Right atrium auricular region (tissue), 2 donors: ENCODE results near the gene ODF2. TPM values are rescaled to one million over a fixed set of nuclear protein-coding genes. Genes with fewer than 3 reads are reported as not detected.

Experiments
- DNase-seq: peaks from one replicate; pipeline ENCODE4 v3.0.0-alpha.2; 2019; ENCODE audit warnings: low spot score
- H3K27ac ChIP-seq, 2 donors: fragments of 200-600 bp; sonication (generic); 1 replicate in 1 of 2; 2 replicates in 1 of 2; pipeline ENCODE4 v1.5.1; 2016 to 2019
- H3K27me3 ChIP-seq, 2 donors: fragments of 200-600 bp; sonication (generic); one replicate each; pipeline versions ENCODE4 v1.5.1 to v1.6.0; 2017 to 2019
- H3K36me3 ChIP-seq: fragments of 200-600 bp; sonication (generic); one replicate; pipeline ENCODE4 v1.5.1; 2016
- H3K4me1 ChIP-seq, 2 donors: fragments of 200-600 bp; sonication (generic); one replicate each; pipeline versions ENCODE4 v1.5.1 to v1.6.0; 2017 to 2019
- H3K4me3 ChIP-seq, 2 donors: fragments of 200-600 bp; sonication (generic); 1 replicate in 1 of 2; 2 replicates in 1 of 2; pipeline ENCODE4 v1.5.1; 2017 to 2019; ENCODE audit warnings: mild to moderate bottlenecking in 1 of 2, moderate library complexity in 1 of 2
- H3K9me3 ChIP-seq, 2 donors: fragments of 200-600 bp; sonication (generic); one replicate each; pipeline ENCODE4 v1.5.1; 2019
- CTCF ChIP-seq, 2 donors: fragments of 200-600 bp; sonication (generic); IDR thresholded peaks; one replicate each; pipeline ENCODE4 v1.5.1; 2019; ENCODE audit warnings: antibody characterized with exemption in 2 of 2
- total RNA-seq, 2 donors: library from RNA; depleted of rRNA; stranded (reverse); fragments of >200 nt; gene quantifications; one replicate each; pipeline ENCODE4 v1.1.0, GENCODE V29; 2016

Gene ODF2
- total RNA-seq, 2 donors from 2014 or later: 9.7 to 12.1 TPM

DNA sequence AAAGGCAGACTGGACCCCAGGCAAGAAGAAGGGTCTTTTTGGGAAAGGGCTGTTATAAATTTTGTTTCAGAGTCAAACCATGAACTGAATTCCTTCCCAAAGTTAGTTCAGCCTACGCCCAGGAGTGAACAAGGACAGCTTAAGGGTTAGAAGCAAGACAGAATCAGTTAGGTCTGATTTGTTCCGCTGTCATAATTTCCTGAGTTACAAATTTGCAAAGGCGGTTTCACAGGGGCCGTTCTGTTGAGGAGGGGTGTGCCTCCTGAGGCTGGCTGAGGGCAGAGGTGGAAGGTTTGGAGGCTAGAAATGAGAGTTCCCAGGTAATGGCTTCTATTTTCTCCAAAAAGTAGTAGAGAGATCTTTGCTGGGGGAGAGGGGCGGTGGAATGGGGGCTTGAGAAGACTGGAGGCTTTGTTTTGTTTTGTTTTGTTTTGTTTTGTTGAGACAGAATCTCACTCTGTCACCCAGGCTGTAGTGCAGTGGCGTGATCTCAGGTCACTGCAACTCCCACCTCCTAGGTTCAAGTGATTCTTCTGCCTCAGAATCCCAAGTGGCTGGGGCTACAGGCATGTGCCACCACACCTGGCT, 39.3 kb upstream of the ODF2 start:
- no peak for TF ChIP-seq CTCF (IDR thresholded peaks at IDR 0.05)
- peaks cover 5 to 20% of the 10 kb centered on the region in 2 donors for H3K4me1 ChIP-seq
- no peaks in the 10 kb centered on the region for H3K27me3 ChIP-seq
- no peaks in the 10 kb centered on the region for H3K9me3 ChIP-seq
- H3K27ac ChIP-seq: no peak overlapping the region
- DNase-seq: no peak
- no peaks in the 10 kb centered on the region for H3K36me3 ChIP-seq
- H3K4me3 ChIP-seq: no peak overlapping the region

DNA sequence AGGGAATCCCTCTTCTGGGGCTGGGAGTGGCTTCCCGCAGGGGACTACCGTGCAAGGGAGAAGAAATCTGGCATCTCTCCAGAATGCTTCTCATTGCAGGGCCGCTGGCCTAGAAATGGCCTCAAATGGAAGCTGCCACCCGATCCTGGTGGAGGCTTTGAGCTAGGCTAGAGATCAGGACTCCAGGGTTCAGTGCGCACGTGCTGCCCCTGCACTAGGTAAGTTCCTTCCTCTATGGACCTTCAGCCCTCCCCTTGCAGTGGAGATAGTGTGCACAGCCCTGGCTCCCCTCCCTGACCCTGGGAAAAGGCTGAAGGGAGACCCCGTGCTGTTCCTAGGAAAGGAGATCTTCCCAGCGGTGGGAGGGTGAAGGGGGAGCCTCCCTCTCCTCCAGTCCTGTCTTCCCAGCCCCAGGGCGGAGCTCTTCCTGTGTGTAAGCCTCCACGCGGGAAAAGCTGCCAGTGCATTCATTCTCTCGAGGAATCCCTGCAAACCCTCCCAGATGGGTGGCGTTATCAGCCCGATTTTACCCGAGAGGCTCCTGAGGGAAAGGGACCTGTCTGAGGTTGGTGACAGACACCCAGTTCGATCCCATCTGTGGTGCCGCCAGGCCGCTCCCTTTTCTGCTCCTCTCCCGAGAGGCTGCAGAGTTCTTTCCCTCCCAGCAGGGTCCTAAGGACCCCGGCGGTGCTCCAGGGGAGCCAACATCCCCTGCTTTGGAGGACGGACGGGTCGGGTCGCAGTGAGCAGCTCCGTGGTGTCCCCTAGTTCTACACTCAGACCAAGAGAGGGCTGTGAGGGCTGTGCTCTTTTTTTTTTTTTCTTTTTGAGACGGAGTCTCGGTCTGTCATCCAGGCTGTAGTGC, 36.5 kb upstream of the ODF2 start:
- H3K4me1 ChIP-seq: peaks cover 5 to 22% of the 10 kb centered on the region in 2 donors
- H3K36me3 ChIP-seq: no peaks in the 10 kb centered on the region
- no peak overlapping the region for H3K27ac ChIP-seq
- H3K27me3 ChIP-seq: no peaks in the 10 kb centered on the region
- no peak for TF ChIP-seq CTCF (IDR thresholded peaks at IDR 0.05)
- no peak for DNase-seq
- no peaks in the 10 kb centered on the region for H3K9me3 ChIP-seq
- peak overlapping the region; percentile 75 to 94 for H3K4me3 ChIP-seq

GRCh38 chr9:128420060-128420650, 35.7 kb upstream of the ODF2 start:
- Histone ChIP-seq H3K27ac (peak overlapping the region; percentile 73 to 76), H3K4me1 (peaks cover 5 to 22% of the 10 kb centered on the region in 2 donors)
- DNase-seq: peak; percentile 64

DNA sequence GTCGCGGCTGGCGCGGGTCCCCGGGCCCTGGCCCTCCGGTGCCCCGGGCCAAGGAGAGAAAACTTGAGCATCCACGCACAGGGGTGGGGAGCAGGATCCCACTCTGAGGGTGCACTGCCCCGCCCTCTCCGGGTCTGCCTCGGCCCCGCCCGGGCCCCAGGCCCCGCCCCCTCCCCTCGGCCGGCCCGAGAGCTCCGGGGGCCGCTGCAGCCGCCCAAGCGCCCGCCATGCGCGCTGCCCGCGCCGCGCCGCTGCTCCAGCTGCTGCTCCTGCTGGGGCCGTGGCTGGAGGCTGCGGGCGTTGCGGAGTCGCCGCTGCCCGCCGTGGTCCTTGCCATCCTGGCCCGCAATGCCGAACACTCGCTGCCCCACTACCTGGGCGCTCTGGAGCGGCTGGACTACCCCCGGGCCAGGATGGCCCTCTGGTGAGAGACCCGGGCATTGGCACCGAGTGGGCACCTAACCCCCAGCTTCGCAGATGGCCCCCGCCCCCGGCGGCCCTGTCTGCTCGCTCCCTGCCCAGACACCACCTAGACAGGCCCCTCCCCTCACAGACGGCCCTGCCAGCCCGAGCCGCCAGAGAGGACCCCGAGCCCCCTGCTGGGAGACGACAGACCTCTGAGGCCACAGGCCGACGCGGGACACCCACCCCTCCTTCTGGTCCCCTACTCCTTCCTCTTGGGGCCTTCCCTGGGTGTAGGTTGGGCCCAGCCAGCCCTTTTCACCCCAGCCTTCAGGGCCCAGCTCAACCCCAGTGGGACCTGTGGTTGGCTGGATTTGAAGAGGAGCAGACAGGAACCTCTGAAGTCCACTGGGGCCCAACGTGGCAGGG, 34.9 kb upstream of the ODF2 start, which contains the start of gene CERCAM:
Gene CERCAM (plus strand): TSS at position 207 of the 831 bp plus-strand sequence. CDS start 21 bp downstream, at position 228.
- DNase-seq: no peak

More at GRCh38 chr9:128420060-128420650, 35.7 kb upstream of the ODF2 start:
- Histone ChIP-seq H3K27me3 (no peaks in the 10 kb centered on the region), H3K9me3 (no peaks in the 10 kb centered on the region), H3K36me3 (no peaks in the 10 kb centered on the region), H3K4me3 (peak overlapping the region; percentile 75 to 94)
- TF ChIP-seq CTCF (IDR thresholded peaks at IDR 0.05): peak; percentile 89 to 92

More for the DNA sequence above, 34.9 kb upstream of the ODF2 start, which contains the start of gene CERCAM:
- Histone ChIP-seq H3K4me1 (peaks cover 5 to 22% of the 10 kb centered on the region in 2 donors), H3K27ac (peak within 1 kb of the TSS; percentile 73 to 76), H3K9me3 (no peaks in the 10 kb centered on the region), H3K4me3 (peak within 1 kb of the TSS; percentile 75 to 94), H3K36me3 (no peaks in the 10 kb centered on the region), H3K27me3 (no peaks in the 10 kb centered on the region)
- no peak for TF ChIP-seq CTCF (IDR thresholded peaks at IDR 0.05)
